VCaP (cell line): Measurements from ENCODE around the gene BPTF.
"Not testable (repeated sequence)": the region's sequence is repeated elsewhere in the genome, so short reads cannot be mapped to it uniquely, and the experiment has no call there.

Source experiments
- H3K27ac ChIP-seq: fragments of 450-650 bp; 2 replicates; pipeline ENCODE4 v1.5.1; 2017
- TF ChIP-seq, protein P1 (sequence below): fragments of 450-650 bp; conservative IDR thresholded peaks from 2 replicates; pipeline ENCODE4 v1.5.1; 2017; ENCODE audit warnings: mild to moderate bottlenecking, moderate library complexity

The BPTF gene

GRCh38 chr17:67974185-67974584 lies 148.9 kb downstream of the BPTF start:
- TF ChIP-seq, protein P1, sequence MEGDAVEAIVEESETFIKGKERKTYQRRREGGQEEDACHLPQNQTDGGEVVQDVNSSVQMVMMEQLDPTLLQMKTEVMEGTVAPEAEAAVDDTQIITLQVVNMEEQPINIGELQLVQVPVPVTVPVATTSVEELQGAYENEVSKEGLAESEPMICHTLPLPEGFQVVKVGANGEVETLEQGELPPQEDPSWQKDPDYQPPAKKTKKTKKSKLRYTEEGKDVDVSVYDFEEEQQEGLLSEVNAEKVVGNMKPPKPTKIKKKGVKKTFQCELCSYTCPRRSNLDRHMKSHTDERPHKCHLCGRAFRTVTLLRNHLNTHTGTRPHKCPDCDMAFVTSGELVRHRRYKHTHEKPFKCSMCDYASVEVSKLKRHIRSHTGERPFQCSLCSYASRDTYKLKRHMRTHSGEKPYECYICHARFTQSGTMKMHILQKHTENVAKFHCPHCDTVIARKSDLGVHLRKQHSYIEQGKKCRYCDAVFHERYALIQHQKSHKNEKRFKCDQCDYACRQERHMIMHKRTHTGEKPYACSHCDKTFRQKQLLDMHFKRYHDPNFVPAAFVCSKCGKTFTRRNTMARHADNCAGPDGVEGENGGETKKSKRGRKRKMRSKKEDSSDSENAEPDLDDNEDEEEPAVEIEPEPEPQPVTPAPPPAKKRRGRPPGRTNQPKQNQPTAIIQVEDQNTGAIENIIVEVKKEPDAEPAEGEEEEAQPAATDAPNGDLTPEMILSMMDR = no peak
- H3K27ac ChIP-seq = no peak overlapping the region

DNA sequence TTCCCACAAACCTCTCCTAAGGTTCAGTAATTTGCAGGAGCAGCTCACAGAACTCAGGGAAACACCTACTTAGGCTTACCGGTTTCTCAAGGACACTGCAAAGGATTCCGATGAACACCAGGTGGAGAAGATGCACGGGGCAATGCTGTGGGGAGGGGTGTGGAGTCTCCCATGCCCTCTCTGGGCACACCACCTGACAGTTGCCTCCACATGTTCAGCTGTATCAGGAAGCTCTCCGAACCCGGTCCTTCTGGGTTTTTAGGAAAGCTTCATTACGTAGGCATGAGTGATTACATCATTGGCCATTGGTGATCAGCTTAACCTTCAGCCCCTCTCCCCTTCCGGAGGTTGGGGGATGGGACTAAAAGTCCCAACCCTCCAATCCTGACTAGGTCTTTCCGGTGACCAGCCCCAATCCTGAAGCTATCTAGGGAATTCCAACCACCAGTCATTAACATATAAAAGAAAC lies 149.3 kb downstream of the BPTF start:
- H3K27ac ChIP-seq = no peak overlapping the region

DNA sequence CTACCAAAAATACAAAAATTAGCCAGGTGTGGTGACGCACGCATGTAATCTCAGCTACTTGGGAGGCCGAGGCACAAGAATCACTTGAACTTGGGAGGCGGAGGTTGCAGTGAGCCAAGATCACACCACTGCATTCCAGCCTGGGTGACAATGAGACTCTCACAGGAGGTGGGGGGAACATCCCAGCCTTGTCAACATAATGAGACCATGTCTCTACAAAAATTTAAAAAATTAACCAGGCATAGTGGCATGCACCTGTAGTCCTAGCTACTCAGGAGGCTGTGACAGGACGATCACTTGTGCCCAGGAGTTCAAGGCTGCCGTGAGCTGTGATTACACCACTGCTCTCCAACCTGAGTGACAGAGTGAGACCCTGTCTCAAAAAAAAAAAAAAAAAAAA lies 151.0 kb downstream of the BPTF start:
- not testable (repeated sequence) for H3K27ac ChIP-seq

More for the DNA sequence above, 149.3 kb downstream of the BPTF start:
- TF ChIP-seq, protein P1 = no peak

- H3K27ac ChIP-seq = peak overlapping the region; percentile 7; the same call in 1 of the 2 replicates
- TF ChIP-seq, protein P1 = no peak
Observed at GRCh38 chr17:67980456-67980855, 155.2 kb downstream of the BPTF start.

DNA sequence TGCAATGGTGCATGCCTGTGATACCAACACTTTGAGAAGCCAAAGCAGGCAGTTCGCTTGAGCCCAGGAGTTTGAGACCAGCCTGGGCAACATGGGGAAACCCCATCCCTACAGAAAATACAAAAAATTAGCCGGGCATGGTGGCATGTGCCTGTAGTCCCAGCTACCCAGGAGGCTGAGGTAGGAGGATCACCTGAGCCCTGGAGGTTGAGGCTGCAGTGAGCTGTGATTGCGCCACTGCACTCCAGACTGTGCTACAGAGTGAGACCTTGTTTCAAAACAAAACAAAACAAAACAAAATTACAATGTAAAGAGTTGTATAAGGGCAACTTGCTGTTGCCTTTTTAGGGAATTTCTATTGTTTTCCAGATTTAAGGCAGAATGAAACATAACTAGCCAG lies 155.6 kb downstream of the BPTF start:
- not testable (repeated sequence) for H3K27ac ChIP-seq

DNA sequence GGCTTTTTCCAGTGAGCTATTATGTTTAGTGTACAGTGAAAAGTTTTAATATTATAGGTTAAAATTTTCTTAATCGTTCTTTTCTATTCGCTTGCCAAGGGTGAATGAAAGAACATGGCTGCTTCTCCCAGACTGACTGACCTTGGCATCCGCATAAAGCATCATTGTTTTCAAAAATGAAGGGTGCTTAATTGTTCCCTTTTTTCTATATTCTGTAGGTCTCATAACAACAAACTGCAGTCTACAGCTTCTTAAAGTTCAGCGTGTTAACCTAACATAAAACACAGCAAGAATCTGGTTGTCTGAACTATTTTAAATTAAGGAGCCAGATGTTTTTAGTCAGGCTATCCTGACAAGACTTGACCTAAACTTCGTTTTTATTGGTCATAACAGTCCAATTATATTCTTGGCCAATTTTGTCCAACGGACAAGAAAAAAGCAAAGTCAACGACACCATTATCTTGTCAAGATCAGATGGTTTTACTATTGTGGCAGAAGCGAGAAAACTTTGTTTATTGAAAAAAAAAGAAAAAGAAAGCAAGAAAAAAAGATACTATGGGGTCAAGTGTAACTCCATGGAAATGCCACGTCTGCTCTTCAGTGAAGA lies 156.8 kb downstream of the BPTF start:
- H3K27ac ChIP-seq = no peak overlapping the region
- TF ChIP-seq, protein P1 = no peak

GRCh38 chr17:67982686-67983382 lies 157.5 kb downstream of the BPTF start:
- TF ChIP-seq, protein P1 = no peak
- no peak overlapping the region for H3K27ac ChIP-seq

GRCh38 chr17:67983383-67983688 lies 158.0 kb downstream of the BPTF start:
- TF ChIP-seq, protein P1 = no peak
- H3K27ac ChIP-seq = no peak overlapping the region
